GM23338 (cell line): ENCODE measurements around the gene MIA. TPM values are rescaled to one million over a fixed set of nuclear protein-coding genes. Genes with fewer than 3 reads are reported as not detected.

Source experiments
- ATAC-seq: fragments of 200-7000 bp; cut with Tn5 transposase; 3 replicates; pipeline ENCODE4 v1.9.1; 2020
- DNase-seq: peaks from one replicate; pipeline ENCODE4 v3.0.0-alpha.2; 2015; ENCODE audit warnings: low spot score
- H2AFZ ChIP-seq: fragments of 200-600 bp; sonication (generic); 2 replicates; pipeline ENCODE4 v1.8.0; 2016; ENCODE audit warnings: antibody characterized with exemption, mild to moderate bottlenecking, moderate library complexity
- H3F3A ChIP-seq: fragments of 200-600 bp; sonication (generic); replicated peaks from 2 replicates; pipeline ENCODE4 v1.8.0; 2017; ENCODE audit warnings: antibody characterized with exemption, mixed run types, low read depth
- H3K27ac ChIP-seq: fragments of 200-600 bp; sonication (generic); 2 replicates; pipeline ENCODE4 v1.6.1; 2016; ENCODE audit warnings: low read depth
- H3K27me3 ChIP-seq: fragments of 200-600 bp; sonication (generic); 2 replicates; pipeline ENCODE4 v1.8.0; 2016; ENCODE audit warnings: mild to moderate bottlenecking, mixed run types, moderate library complexity; ENCODE audit not compliant: insufficient read depth
- H3K36me3 ChIP-seq: fragments of 200-600 bp; sonication (generic); 2 replicates; pipeline ENCODE4 v1.8.0; 2016; ENCODE audit warnings: mild to moderate bottlenecking; ENCODE audit not compliant: insufficient read depth
- H3K4me1 ChIP-seq: fragments of 200-600 bp; sonication (generic); 2 replicates; pipeline ENCODE4 v1.8.0; 2016; ENCODE audit warnings: mild to moderate bottlenecking, moderate library complexity; ENCODE audit not compliant: insufficient read depth
- H3K4me2 ChIP-seq: fragments of 200-600 bp; sonication (generic); 2 replicates; pipeline ENCODE4 v1.7.1; 2017; ENCODE audit warnings: mixed run types
- H3K4me3 ChIP-seq: fragments of 200-600 bp; sonication (generic); 2 replicates; pipeline ENCODE4 v1.6.1; 2016; ENCODE audit warnings: mixed run types
- H3K79me2 ChIP-seq: fragments of 200-600 bp; sonication (generic); replicated peaks from 2 replicates; pipeline ENCODE4 v1.8.0; 2017; ENCODE audit warnings: mild to moderate bottlenecking; ENCODE audit not compliant: insufficient read depth
- H3K9me2 ChIP-seq: fragments of 200-600 bp; sonication (generic); 2 replicates; pipeline ENCODE4 v1.8.0; 2017; ENCODE audit not compliant: insufficient read depth
- H4K20me1 ChIP-seq: fragments of 200-600 bp; sonication (generic); replicated peaks from 2 replicates; pipeline ENCODE4 v1.8.0; 2017; ENCODE audit warnings: mild to moderate bottlenecking; ENCODE audit not compliant: insufficient read depth
- H3K27ac Mint-ChIP-seq: 2 replicates; pipeline ENCODE4 v1.8.0; 2020; ENCODE audit warnings: inconsistent platforms, mild to moderate bottlenecking, moderate library complexity, mixed read lengths
- H3K27me3 Mint-ChIP-seq: 3 replicates; pipeline ENCODE4 v1.8.0; 2022; ENCODE audit warnings: low read depth, mild to moderate bottlenecking, moderate library complexity, mixed read lengths, inconsistent platforms; ENCODE audit not compliant: insufficient read depth, poor library complexity
- H3K36me3 Mint-ChIP-seq: 3 replicates; pipeline ENCODE4 v1.8.0; 2021; ENCODE audit warnings: low read depth, mild to moderate bottlenecking, inconsistent platforms, moderate library complexity, mixed read lengths
- H3K4me1 Mint-ChIP-seq: 3 replicates; pipeline ENCODE4 v1.8.0; 2020; ENCODE audit warnings: mild to moderate bottlenecking, inconsistent platforms, mixed read lengths
- H3K4me3 Mint-ChIP-seq: 3 replicates; pipeline ENCODE4 v1.8.0; 2021; ENCODE audit warnings: moderate library complexity, mild to moderate bottlenecking, inconsistent platforms, mixed read lengths
- H3K9me3 Mint-ChIP-seq: 3 replicates; pipeline ENCODE4 v1.8.0; 2020; ENCODE audit warnings: moderate library complexity, mild to moderate bottlenecking, inconsistent platforms, mixed read lengths
- CREB1 ChIP-seq: fragments of 250-450 bp; sonication (Bioruptor Pico); IDR thresholded peaks from 2 replicates; pipeline ENCODE4 v1.5.0; 2020; ENCODE audit warnings: low read depth, mild to moderate bottlenecking, moderate library complexity
- CTCF ChIP-seq, 2 experiments: fragments of 200-600 bp in 1 of 2; sonication (generic) in 1 of 2; conservative IDR thresholded peaks; 2 replicates each; pipeline versions ENCODE4 v1.5.1 to v1.6.1; 2016 to 2017; ENCODE audit warnings: antibody characterized with exemption in 2 of 2, low read depth in 2 of 2, mild to moderate bottlenecking in 2 of 2, moderate library complexity in 1 of 2
- ETS1 ChIP-seq: IDR thresholded peaks from 2 replicates; pipeline ENCODE4 v1.6.1; 2016; ENCODE audit warnings: antibody characterized with exemption
- EZH2 ChIP-seq: fragments of 200-600 bp; sonication (generic); IDR thresholded peaks from one replicate; pipeline ENCODE4 v1.8.0; 2017; ENCODE audit warnings: antibody characterized with exemption, mild to moderate bottlenecking, low read depth; ENCODE audit not compliant: unreplicated experiment
- EZH2phosphoT487 ChIP-seq: fragments of 200-600 bp; sonication (generic); IDR thresholded peaks from one replicate; pipeline ENCODE4 v1.8.1; 2018; ENCODE audit warnings: antibody characterized with exemption; ENCODE audit not compliant: unreplicated experiment
- JUNB ChIP-seq: IDR thresholded peaks from one replicate; pipeline ENCODE4 v1.6.1; 2016; ENCODE audit warnings: antibody characterized with exemption; ENCODE audit not compliant: unreplicated experiment
- NANOG ChIP-seq: IDR thresholded peaks from 2 replicates; pipeline ENCODE4 v1.6.1; 2016; ENCODE audit warnings: antibody characterized with exemption, borderline replicate concordance
- POLR2AphosphoS5 ChIP-seq: IDR thresholded peaks from 2 replicates; pipeline ENCODE4 v1.6.1; 2016; ENCODE audit warnings: antibody characterized with exemption, low read depth
- REST ChIP-seq: IDR thresholded peaks from one replicate; pipeline ENCODE4 v1.6.1; 2018; ENCODE audit warnings: antibody characterized with exemption; ENCODE audit not compliant: unreplicated experiment
- STAT1 ChIP-seq: IDR thresholded peaks from one replicate; pipeline ENCODE4 v1.6.1; 2016; ENCODE audit warnings: antibody characterized with exemption; ENCODE audit not compliant: unreplicated experiment
- ZNF114 ChIP-seq: fragments of 250-450 bp; sonication (Bioruptor Pico); IDR thresholded peaks from 2 replicates; pipeline ENCODE4 v1.5.0; 2020; ENCODE audit warnings: mild to moderate bottlenecking, moderate library complexity
- ZNF331 ChIP-seq: fragments of 250-450 bp; sonication (Bioruptor Pico); IDR thresholded peaks from 2 replicates; pipeline ENCODE4 v1.5.0; 2020; ENCODE audit warnings: low read depth, mild to moderate bottlenecking, moderate library complexity
- ZNF462 ChIP-seq: fragments of 250-450 bp; sonication (Bioruptor Pico); IDR thresholded peaks from 2 replicates; pipeline ENCODE4 v1.5.0; 2020; ENCODE audit warnings: mild to moderate bottlenecking, moderate library complexity
- polyA plus RNA-seq: library from polyadenylated mRNA; unstranded; fragments of >200 nt; fragmentation: Nextera tagmentation; extraction: Ambion mirVana; gene quantifications from 2 replicates; pipeline ENCODE4 v1.2.1, GENCODE V29; 2016
- total RNA-seq: library from RNA; depleted of rRNA; stranded (reverse); fragments of >200 nt; shearing (Covaris generic); gene quantifications from 2 replicates; pipeline ENCODE4 v1.2.3, GENCODE V29; 2014

MIA gene
- total and polyA plus RNA-seq, 2 experiments from 2014 or later: not detected

- DNase-seq: no peak
- Histone ChIP-seq H3K27me3 (peaks cover 12% of the 10 kb centered on the region; the same call in 1 of the 2 replicates), H3K9me2 (no peaks in the 10 kb centered on the region), H3F3A (peaks cover 40% of the 10 kb centered on the region), H3K79me2 (peaks cover 40% of the 10 kb centered on the region), H3K27ac (no peak overlapping the region), H3K4me1 (peaks cover 44% of the 10 kb centered on the region), H4K20me1 (peaks cover 33% of the 10 kb centered on the region), H3K4me2 (no peak overlapping the region), H3K36me3 (peaks cover 4% of the 10 kb centered on the region; the same call in 1 of the 2 replicates), H3K4me3 (no peak overlapping the region), H2AFZ (no peak overlapping the region)
- no peak overlapping the region; the same call in 2 of the 3 replicates for H3K4me3 Mint-ChIP-seq
- no peak for ATAC-seq
- no peaks in the 10 kb centered on the region; the same call in 2 of the 3 replicates for H3K9me3 Mint-ChIP-seq
- no peak overlapping the region; the same call in 1 of the 2 replicates for H3K27ac Mint-ChIP-seq
- H3K27me3 Mint-ChIP-seq: peaks cover 45% of the 10 kb centered on the region
- TF ChIP-seq CTCF (conservative IDR thresholded peaks at IDR 0.05; ENCODE audit: low read depth in 2 of 2) (no peak), NANOG (no peak), EZH2 (no peak), ETS1 (no peak), JUNB (no peak), ZNF462 (CRISPR knock-in tag) (no peak), ZNF331 (CRISPR knock-in tag) (no peak), STAT1 (no peak), CREB1 (CRISPR knock-in tag) (no peak), POLR2AphosphoS5 (no peak), EZH2phosphoT487 (no peak), REST (no peak), ZNF114 (CRISPR knock-in tag) (no peak)
- H3K36me3 Mint-ChIP-seq: peaks cover 40% of the 10 kb centered on the region
- H3K4me1 Mint-ChIP-seq: peaks cover 66% of the 10 kb centered on the region
These were observed 33.2 kb downstream of the MIA start for GRCh38 chr19:40808497-40808896.
